Ascending aorta (tissue), 2 donors: ENCODE results near the gene MYL3. TPM values are rescaled to one million over a fixed set of nuclear protein-coding genes. Genes with fewer than 3 reads are reported as not detected.

ENCODE experiments used
- DNase-seq, 2 donors: peaks; one replicate each; pipeline ENCODE4 v3.0.0-alpha.2; 2019; ENCODE audit warnings: low spot score in 2 of 2
- H3K27ac ChIP-seq, 2 donors: fragments of 200-600 bp; sonication (generic); one replicate each; pipeline ENCODE4 v1.5.1; 2016 to 2017; ENCODE audit warnings: mild to moderate bottlenecking in 1 of 2
- H3K27me3 ChIP-seq: fragments of 200-600 bp; sonication (generic); one replicate; pipeline ENCODE4 v1.5.1; 2017
- H3K36me3 ChIP-seq, 2 donors: fragments of 200-600 bp; sonication (generic); one replicate each; pipeline ENCODE4 v1.5.1; 2016
- H3K4me1 ChIP-seq, 2 donors: fragments of 200-600 bp; sonication (generic); one replicate each; pipeline ENCODE4 v1.5.1; 2016 to 2017; ENCODE audit warnings: mild to moderate bottlenecking in 1 of 2
- H3K4me3 ChIP-seq, 2 donors: fragments of 200-600 bp; sonication (generic); one replicate each; pipeline ENCODE4 v1.5.1; 2016 to 2017; ENCODE audit warnings: mild to moderate bottlenecking in 1 of 2
- H3K9me3 ChIP-seq, 2 donors: fragments of 200-600 bp; sonication (generic); one replicate each; pipeline ENCODE4 v1.5.1; 2016
- CTCF ChIP-seq, 3 experiments: fragments of 200-600 bp in 2 of 3; fragments of 450-650 bp in 1 of 3; sonication (generic) in 2 of 3; IDR thresholded peaks; one replicate each; pipeline ENCODE4 v1.5.1; 2016 to 2019; ENCODE audit warnings: antibody characterized with exemption in 3 of 3, mild to moderate bottlenecking in 1 of 3, moderate library complexity in 1 of 3
- intact Hi-C: fragments of 100-400 bp; cut with DNase I; formaldehyde crosslinking; loops from one replicate; pipeline ENCODE4 v1.15.1; 2023
- total RNA-seq: library from RNA; depleted of rRNA; stranded (reverse); fragments of >200 nt; gene quantifications from one replicate; pipeline ENCODE4 v1.1.0, GENCODE V29; 2016

MYL3 gene
- total RNA-seq, 1 donor from 2014 or later, result 3.6 TPM

- DNase-seq, result no peak
- no peaks in the 10 kb centered on the region for H3K27me3 ChIP-seq
- peaks cover 0 to 18% of the 10 kb centered on the region in 2 donors for H3K4me1 ChIP-seq
- no peaks in the 10 kb centered on the region for H3K36me3 ChIP-seq
- H3K27ac ChIP-seq, result no peak overlapping the region
- no peak for TF ChIP-seq CTCF (IDR thresholded peaks at IDR 0.05)
- intact Hi-C loops, result no loop called here
- H3K4me3 ChIP-seq, result no peak overlapping the region
- H3K9me3 ChIP-seq, result no peaks in the 10 kb centered on the region
Measured at GRCh38 chr3:46889381-46890110, 26.3 kb upstream of the MYL3 start.

GRCh38 chr3:46888705-46889104, 25.5 kb upstream of the MYL3 start:
- Histone ChIP-seq H3K27ac (no peak overlapping the region), H3K27me3 (no peaks in the 10 kb centered on the region), H3K4me3 (no peak overlapping the region), H3K9me3 (no peaks in the 10 kb centered on the region), H3K36me3 (no peaks in the 10 kb centered on the region), H3K4me1 (peaks cover 0 to 21% of the 10 kb centered on the region in 2 donors)
- no peak for DNase-seq
- TF ChIP-seq CTCF (IDR thresholded peaks at IDR 0.05), result no peak
- intact Hi-C loops, result no loop called here

- intact Hi-C loops, result no loop called here
- no peak for DNase-seq
- Histone ChIP-seq H3K4me3 (no peak overlapping the region), H3K9me3 (no peaks in the 10 kb centered on the region), H3K27me3 (no peaks in the 10 kb centered on the region), H3K4me1 (peaks cover 0 to 16% of the 10 kb centered on the region in 2 donors), H3K36me3 (no peaks in the 10 kb centered on the region), H3K27ac (no peak overlapping the region)
- no peak for TF ChIP-seq CTCF (IDR thresholded peaks at IDR 0.05)
Measured at GRCh38 chr3:46887980-46888494, 24.8 kb upstream of the MYL3 start.

GRCh38 chr3:46885612-46886011, 22.4 kb upstream of the MYL3 start:
- Histone ChIP-seq H3K36me3 (no peaks in the 10 kb centered on the region), H3K27me3 (no peaks in the 10 kb centered on the region), H3K4me3 (no peak overlapping the region), H3K27ac (no peak overlapping the region), H3K4me1 (peaks cover 3 to 15% of the 10 kb centered on the region in 2 donors), H3K9me3 (no peaks in the 10 kb centered on the region)
- DNase-seq, result no peak
- intact Hi-C loops, result no loop called here
- no peak for TF ChIP-seq CTCF (IDR thresholded peaks at IDR 0.05)

GRCh38 chr3:46884929-46885328, 21.7 kb upstream of the MYL3 start:
- no peaks in the 10 kb centered on the region for H3K36me3 ChIP-seq
- no peaks in the 10 kb centered on the region for H3K27me3 ChIP-seq
- no peak for TF ChIP-seq CTCF (IDR thresholded peaks at IDR 0.05)
- H3K27ac ChIP-seq, result no peak overlapping the region
- intact Hi-C loops, result no loop called here
- DNase-seq, result no peak
- H3K4me1 ChIP-seq, result peaks cover 3 to 15% of the 10 kb centered on the region in 2 donors
- H3K4me3 ChIP-seq, result no peak overlapping the region
- no peaks in the 10 kb centered on the region for H3K9me3 ChIP-seq
